Stimulated activated CD8-positive, alpha-beta memory T cell treated with anti-CD3 and anti-CD28 coated beads, Interleukin-4, amount 100 ng/mL, for 48 hours (primary cell): ENCODE results near the gene SVEP1.

Source experiments
- DNase-seq: peaks from one replicate; pipeline ENCODE4 v3.0.0-alpha.2; 2020

SVEP1 gene

GRCh38 chr9:110357505-110357904, 222.0 kb downstream of the SVEP1 start:
- DNase-seq: no peak

- no peak for DNase-seq
Measured at GRCh38 chr9:110356639-110357395, 222.7 kb downstream of the SVEP1 start.

- DNase-seq: no peak
Measured at GRCh38 chr9:110355911-110356310, 223.6 kb downstream of the SVEP1 start.

GRCh38 chr9:110351009-110351467, 228.5 kb downstream of the SVEP1 start:
- DNase-seq: no peak

- DNase-seq: no peak
Measured at GRCh38 chr9:110346325-110346724, 233.2 kb downstream of the SVEP1 start.

GRCh38 chr9:110344821-110345220, 234.7 kb downstream of the SVEP1 start:
- DNase-seq: no peak

- DNase-seq: no peak
Measured at GRCh38 chr9:110343551-110343950, 236.0 kb downstream of the SVEP1 start.

- DNase-seq: no peak
Measured at GRCh38 chr9:110340306-110340705, 239.2 kb downstream of the SVEP1 start.

GRCh38 chr9:110338143-110338542, 241.4 kb downstream of the SVEP1 start:
- DNase-seq: no peak

- DNase-seq: no peak
Measured at GRCh38 chr9:110337727-110338126, 241.8 kb downstream of the SVEP1 start, which contains the start of gene TXNDC8. TXNDC8 (minus strand) TSS chr9:110337863.

- no peak for DNase-seq
Measured at GRCh38 chr9:110336363-110336762, 243.2 kb downstream of the SVEP1 start.

- DNase-seq: no peak
Measured at GRCh38 chr9:110334871-110335270, 244.7 kb downstream of the SVEP1 start.

- no peak for DNase-seq
Measured at GRCh38 chr9:110334183-110334582, 245.4 kb downstream of the SVEP1 start.

- no peak for DNase-seq
Measured at GRCh38 chr9:110332766-110333165, 246.8 kb downstream of the SVEP1 start.

GRCh38 chr9:110330484-110331105, 248.9 kb downstream of the SVEP1 start:
- DNase-seq: no peak

- no peak for DNase-seq
Measured at GRCh38 chr9:110329639-110330230, 249.8 kb downstream of the SVEP1 start.

- DNase-seq: no peak
Measured at GRCh38 chr9:110328763-110329162, 250.8 kb downstream of the SVEP1 start.

- no peak for DNase-seq
Measured at GRCh38 chr9:110327716-110328115, 251.8 kb downstream of the SVEP1 start.

GRCh38 chr9:110323818-110324217, 255.7 kb downstream of the SVEP1 start:
- no peak for DNase-seq

- DNase-seq: no peak
Measured at GRCh38 chr9:110320651-110321445, 258.7 kb downstream of the SVEP1 start.

GRCh38 chr9:110319781-110320492, 259.6 kb downstream of the SVEP1 start:
- DNase-seq: no peak

- no peak for DNase-seq
Measured at GRCh38 chr9:110317911-110318310, 261.6 kb downstream of the SVEP1 start.
